ENCODE measurements around the gene DCLK1.

DCLK1 gene

GRCh38 chr13:36030670-36031331 is 100.4 kb downstream of the DCLK1 start:
- no peak for TF ChIP-seq CTCF (IDR thresholded peaks at IDR 0.05; ENCODE audit: control insufficient read depth, insufficient read depth, low read depth, low read length, missing control alignments)
- H3K4me3 ChIP-seq (ENCODE audit: control insufficient read depth, low read depth, low read length), result no peak overlapping the region
- DNase-seq (ENCODE audit: low read depth), result peak; percentile 25

- TF ChIP-seq CTCF (IDR thresholded peaks at IDR 0.05; ENCODE audit: control insufficient read depth, insufficient read depth, low read depth, low read length, missing control alignments), result no peak
- no peak for DNase-seq (ENCODE audit: low read depth)
- H3K4me3 ChIP-seq (ENCODE audit: control insufficient read depth, low read depth, low read length), result no peak overlapping the region
Measured at GRCh38 chr13:36029166-36029565, 102.0 kb downstream of the DCLK1 start.

- no peak for DNase-seq (ENCODE audit: low read depth)
- H3K4me3 ChIP-seq (ENCODE audit: control insufficient read depth, low read depth, low read length), result no peak overlapping the region
- TF ChIP-seq CTCF (IDR thresholded peaks at IDR 0.05; ENCODE audit: control insufficient read depth, insufficient read depth, low read depth, low read length, missing control alignments), result no peak
Measured at GRCh38 chr13:36028359-36029025, 102.7 kb downstream of the DCLK1 start.

GRCh38 chr13:36026531-36026930 is 104.7 kb downstream of the DCLK1 start:
- DNase-seq (ENCODE audit: low read depth), result no peak
- no peak overlapping the region for H3K4me3 ChIP-seq (ENCODE audit: control insufficient read depth, low read depth, low read length)
- no peak for TF ChIP-seq CTCF (IDR thresholded peaks at IDR 0.05; ENCODE audit: control insufficient read depth, insufficient read depth, low read depth, low read length, missing control alignments)

- no peak for DNase-seq (ENCODE audit: low read depth)
- no peak overlapping the region for H3K4me3 ChIP-seq (ENCODE audit: control insufficient read depth, low read depth, low read length)
- TF ChIP-seq CTCF (IDR thresholded peaks at IDR 0.05; ENCODE audit: control insufficient read depth, insufficient read depth, low read depth, low read length, missing control alignments), result no peak
Measured at GRCh38 chr13:36014763-36015162, 116.4 kb downstream of the DCLK1 start.

GRCh38 chr13:36006894-36007675 is 124.1 kb downstream of the DCLK1 start:
- TF ChIP-seq CTCF (IDR thresholded peaks at IDR 0.05; ENCODE audit: control insufficient read depth, insufficient read depth, low read depth, low read length, missing control alignments), result no peak
- H3K4me3 ChIP-seq (ENCODE audit: control insufficient read depth, low read depth, low read length), result no peak overlapping the region
- DNase-seq (ENCODE audit: low read depth), result no peak

Measured in AG09309 (cell line).